ENCODE measurements around the gene HS3ST4. TPM values are rescaled to one million over a fixed set of nuclear protein-coding genes. Genes with fewer than 3 reads are reported as not detected.

HS3ST4 gene
- total RNA-seq, 1 donor, result not detected

GRCh38 chr16:25957707-25958106 lies 265.9 kb downstream of the HS3ST4 start:
- Histone ChIP-seq H4K20me1 (ENCODE audit: insufficient read depth, low read length) (no peaks in the 10 kb centered on the region), H3K79me2 (ENCODE audit: insufficient read depth, low read length) (no peaks in the 10 kb centered on the region), H2AFZ (ENCODE audit: low read length) (no peak overlapping the region), H3K36me3 (ENCODE audit: insufficient read depth, low read length) (no peaks in the 10 kb centered on the region), H3K27me3 (ENCODE audit: insufficient read depth, low read length) (no peaks in the 10 kb centered on the region), H3K27ac (ENCODE audit: low read depth, low read length) (no peak overlapping the region), H3K4me3 (ENCODE audit: insufficient read depth, low read length) (no peak overlapping the region), H3K9me3 (ENCODE audit: low read depth, low read length) (no peaks in the 10 kb centered on the region), H3K4me1 (ENCODE audit: insufficient read depth, low read length) (no peaks in the 10 kb centered on the region), H3K4me2 (ENCODE audit: insufficient read depth, low read length) (no peak overlapping the region)
- no peak for TF ChIP-seq CTCF (IDR thresholded peaks at IDR 0.05; ENCODE audit: extremely low read depth, low read depth, low read length)
- no peak for DNase-seq (ENCODE audit: insufficient read length, low spot score, missing footprints)

- no peaks in the 10 kb centered on the region for H3K36me3 ChIP-seq (ENCODE audit: insufficient read depth, low read length)
- TF ChIP-seq CTCF (IDR thresholded peaks at IDR 0.05; ENCODE audit: extremely low read depth, low read depth, low read length), result no peak
Measured at GRCh38 chr16:25959221-25959620, 267.5 kb downstream of the HS3ST4 start.

GRCh38 chr16:25966172-25967097 lies 274.7 kb downstream of the HS3ST4 start:
- H3K27me3 ChIP-seq (ENCODE audit: insufficient read depth, low read length), result no peaks in the 10 kb centered on the region
- H3K36me3 ChIP-seq (ENCODE audit: insufficient read depth, low read length), result no peaks in the 10 kb centered on the region
- H3K4me1 ChIP-seq (ENCODE audit: insufficient read depth, low read length), result no peaks in the 10 kb centered on the region
- H3K79me2 ChIP-seq (ENCODE audit: insufficient read depth, low read length), result no peaks in the 10 kb centered on the region
- H2AFZ ChIP-seq (ENCODE audit: low read length), result no peak overlapping the region
- no peaks in the 10 kb centered on the region for H3K9me3 ChIP-seq (ENCODE audit: low read depth, low read length)
- no peak overlapping the region for H3K4me3 ChIP-seq (ENCODE audit: insufficient read depth, low read length)
- TF ChIP-seq CTCF (IDR thresholded peaks at IDR 0.05; ENCODE audit: extremely low read depth, low read depth, low read length), result no peak
- DNase-seq (ENCODE audit: insufficient read length, low spot score, missing footprints), result no peak
- no peak overlapping the region for H3K4me2 ChIP-seq (ENCODE audit: insufficient read depth, low read length)
- H3K27ac ChIP-seq (ENCODE audit: low read depth, low read length), result no peak overlapping the region
- H4K20me1 ChIP-seq (ENCODE audit: insufficient read depth, low read length), result no peaks in the 10 kb centered on the region

More at GRCh38 chr16:25959221-25959620, 267.5 kb downstream of the HS3ST4 start:
- Histone ChIP-seq H4K20me1 (ENCODE audit: insufficient read depth, low read length) (no peaks in the 10 kb centered on the region), H3K4me3 (ENCODE audit: insufficient read depth, low read length) (no peak overlapping the region), H3K27me3 (ENCODE audit: insufficient read depth, low read length) (no peaks in the 10 kb centered on the region), H3K27ac (ENCODE audit: low read depth, low read length) (no peak overlapping the region), H3K9me3 (ENCODE audit: low read depth, low read length) (no peaks in the 10 kb centered on the region), H3K4me1 (ENCODE audit: insufficient read depth, low read length) (no peaks in the 10 kb centered on the region), H2AFZ (ENCODE audit: low read length) (no peak overlapping the region), H3K4me2 (ENCODE audit: insufficient read depth, low read length) (no peak overlapping the region), H3K79me2 (ENCODE audit: insufficient read depth, low read length) (no peaks in the 10 kb centered on the region)
- DNase-seq (ENCODE audit: insufficient read length, low spot score, missing footprints), result no peak

GRCh38 chr16:25977121-25977520 lies 285.4 kb downstream of the HS3ST4 start:
- Histone ChIP-seq H2AFZ (ENCODE audit: low read length) (no peak overlapping the region), H3K4me2 (ENCODE audit: insufficient read depth, low read length) (no peak overlapping the region), H3K27me3 (ENCODE audit: insufficient read depth, low read length) (no peaks in the 10 kb centered on the region)

More at GRCh38 chr16:25977121-25977520, 285.4 kb downstream of the HS3ST4 start:
- no peak overlapping the region for H3K27ac ChIP-seq (ENCODE audit: low read depth, low read length)
- no peak overlapping the region for H3K4me3 ChIP-seq (ENCODE audit: insufficient read depth, low read length)
- H3K9me3 ChIP-seq (ENCODE audit: low read depth, low read length), result no peaks in the 10 kb centered on the region
- no peak for TF ChIP-seq CTCF (IDR thresholded peaks at IDR 0.05; ENCODE audit: extremely low read depth, low read depth, low read length)
- H3K36me3 ChIP-seq (ENCODE audit: insufficient read depth, low read length), result no peaks in the 10 kb centered on the region
- H3K79me2 ChIP-seq (ENCODE audit: insufficient read depth, low read length), result no peaks in the 10 kb centered on the region
- no peaks in the 10 kb centered on the region for H4K20me1 ChIP-seq (ENCODE audit: insufficient read depth, low read length)
- no peak for DNase-seq (ENCODE audit: insufficient read length, low spot score, missing footprints)
- no peaks in the 10 kb centered on the region for H3K4me1 ChIP-seq (ENCODE audit: insufficient read depth, low read length)

Measured in osteoblast (primary cell).